Activated CD4-positive, alpha-beta T cell treated with anti-CD3 and anti-CD28 coated beads, Interleukin-2, amount 10 ng/mL, durations not matched to agents 24 days and 14 days (primary cell): Measurements from ENCODE around the gene TAL2. TPM values are rescaled to one million over a fixed set of nuclear protein-coding genes. Genes with fewer than 3 reads are reported as not detected.

Experiments used
- DNase-seq: peaks from one replicate; pipeline ENCODE4 v3.0.0; 2022
- H3K27ac Mint-ChIP-seq: one replicate; pipeline ENCODE4 v1.8.0; 2022; ENCODE audit warnings: mild to moderate bottlenecking, mixed read lengths
- H3K27me3 Mint-ChIP-seq: one replicate; pipeline ENCODE4 v1.8.0; 2022; ENCODE audit warnings: mixed read lengths
- H3K36me3 Mint-ChIP-seq: one replicate; pipeline ENCODE4 v1.8.0; 2022; ENCODE audit warnings: low read depth, mild to moderate bottlenecking, mixed read lengths
- H3K4me1 Mint-ChIP-seq: one replicate; pipeline ENCODE4 v1.8.0; 2021; ENCODE audit warnings: mixed read lengths
- H3K4me3 Mint-ChIP-seq: one replicate; pipeline ENCODE4 v1.8.0; 2022; ENCODE audit warnings: mild to moderate bottlenecking, moderate library complexity, mixed read lengths
- H3K9me3 Mint-ChIP-seq: one replicate; pipeline ENCODE4 v1.8.0; 2021; ENCODE audit warnings: mixed read lengths
- intact Hi-C: fragments of 100-400 bp; cut with micrococcal nuclease; formaldehyde crosslinking; loops from one replicate; pipeline ENCODE4 v1.15.1; 2023
- total RNA-seq: library from RNA; stranded (reverse); gene quantifications from 2 replicates; pipeline ENCODE4 v1.2.3, GENCODE V29; 2022

TAL2 gene
- total RNA-seq, 1 donor from 2014 or later = not detected

GRCh38 chr9:105683688-105684275 lies 21.5 kb downstream of the TAL2 start:
- H3K27ac Mint-ChIP-seq = no peak overlapping the region
- no peak overlapping the region for H3K4me3 Mint-ChIP-seq
- no peaks in the 10 kb centered on the region for H3K4me1 Mint-ChIP-seq
- intact Hi-C loops = no loop called here
- H3K36me3 Mint-ChIP-seq = no peaks in the 10 kb centered on the region
- no peak for DNase-seq
- no peaks in the 10 kb centered on the region for H3K9me3 Mint-ChIP-seq
- peaks cover 13% of the 10 kb centered on the region for H3K27me3 Mint-ChIP-seq

- H3K4me1 Mint-ChIP-seq = no peaks in the 10 kb centered on the region
- H3K36me3 Mint-ChIP-seq = no peaks in the 10 kb centered on the region
- no peak overlapping the region for H3K27ac Mint-ChIP-seq
Observed at GRCh38 chr9:105686936-105687335, 24.7 kb downstream of the TAL2 start.

GRCh38 chr9:105690742-105691141 lies 28.5 kb downstream of the TAL2 start:
- Mint-ChIP-seq H3K27me3 (peaks cover 34% of the 10 kb centered on the region), H3K4me3 (no peak overlapping the region), H3K9me3 (no peaks in the 10 kb centered on the region), H3K27ac (no peak overlapping the region), H3K4me1 (peaks cover 16% of the 10 kb centered on the region), H3K36me3 (no peaks in the 10 kb centered on the region)
- intact Hi-C loops = loop anchor here (10.0 kb wide), 3 partner anchors 246 to 1594 kb away; partner anchors contain the start of genes FSD1L, NIPSNAP3A and RAD23B
- no peak for DNase-seq

More at GRCh38 chr9:105686936-105687335, 24.7 kb downstream of the TAL2 start:
- intact Hi-C loops = no loop called here
- DNase-seq = no peak
- Mint-ChIP-seq H3K27me3 (peaks cover 26% of the 10 kb centered on the region), H3K9me3 (no peaks in the 10 kb centered on the region), H3K4me3 (no peak overlapping the region)

DNA sequence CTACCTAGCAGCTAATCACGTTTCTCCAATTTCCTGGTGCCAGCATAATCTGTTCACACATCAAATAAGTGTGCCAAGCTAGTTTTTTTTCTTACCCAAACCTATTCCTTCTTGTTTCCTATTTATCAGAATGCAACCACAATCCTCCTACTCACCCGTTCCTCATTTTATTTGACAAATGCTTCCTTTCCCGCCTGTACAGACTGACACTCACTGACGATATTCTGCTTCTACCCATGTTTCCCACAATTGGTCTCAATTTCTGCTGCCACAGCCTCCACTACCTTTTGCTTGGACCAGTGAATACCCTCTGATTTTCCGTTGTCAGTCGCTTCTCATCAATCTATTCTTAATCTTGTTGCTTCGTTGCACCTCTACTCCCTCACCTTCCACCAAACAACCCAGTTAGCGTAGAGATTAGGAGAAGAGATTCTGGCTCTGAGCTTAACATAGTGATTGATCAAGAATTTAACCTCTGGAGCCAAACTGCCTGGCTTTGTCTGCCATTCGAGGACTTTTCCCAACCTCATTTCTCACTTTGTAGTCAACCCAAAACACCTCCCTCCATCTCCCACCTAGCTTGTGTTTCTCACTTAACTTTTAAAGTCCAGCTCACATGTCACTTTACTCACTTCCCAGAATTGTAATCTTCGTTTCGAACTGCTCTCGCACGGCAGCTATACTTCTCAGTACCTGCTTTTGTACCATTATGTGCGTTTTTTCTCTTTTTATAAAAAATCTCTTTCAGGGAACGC lies 31.4 kb downstream of the TAL2 start:
- Mint-ChIP-seq H3K36me3 (no peaks in the 10 kb centered on the region), H3K9me3 (no peaks in the 10 kb centered on the region), H3K27me3 (peaks cover 26% of the 10 kb centered on the region), H3K4me1 (peaks cover 16% of the 10 kb centered on the region), H3K4me3 (peak overlapping the region; percentile 82), H3K27ac (peak overlapping the region; percentile 49)
- intact Hi-C loops = loop anchor here (1.0 to 10.0 kb wide), 7 partner anchors 25 to 1601 kb away; partner anchors contain the start of genes FKTN, FSD1L, NIPSNAP3A and RAD23B
- peak; percentile 68 for DNase-seq

- Mint-ChIP-seq H3K27me3 (peaks cover 26% of the 10 kb centered on the region), H3K27ac (peak within 1 kb of the TSS; percentile 63), H3K4me1 (peaks cover 16% of the 10 kb centered on the region), H3K9me3 (no peaks in the 10 kb centered on the region), H3K36me3 (no peaks in the 10 kb centered on the region), H3K4me3 (peak within 1 kb of the TSS; percentile 82)
- intact Hi-C loops = loop anchor here (1.0 to 10.0 kb wide), 7 partner anchors 24 to 1602 kb away; partner anchors contain the start of genes FKTN, FSD1L, NIPSNAP3A and RAD23B
- peak; percentile 95 for DNase-seq
Observed at GRCh38 chr9:105694190-105694847, 32.1 kb downstream of the TAL2 start, which contains the start of gene TMEM38B. Gene TMEM38B, plus strand, starts transcription at chr9:105694541. Its CDS starts 120 bp downstream, at chr9:105694661.

DNA sequence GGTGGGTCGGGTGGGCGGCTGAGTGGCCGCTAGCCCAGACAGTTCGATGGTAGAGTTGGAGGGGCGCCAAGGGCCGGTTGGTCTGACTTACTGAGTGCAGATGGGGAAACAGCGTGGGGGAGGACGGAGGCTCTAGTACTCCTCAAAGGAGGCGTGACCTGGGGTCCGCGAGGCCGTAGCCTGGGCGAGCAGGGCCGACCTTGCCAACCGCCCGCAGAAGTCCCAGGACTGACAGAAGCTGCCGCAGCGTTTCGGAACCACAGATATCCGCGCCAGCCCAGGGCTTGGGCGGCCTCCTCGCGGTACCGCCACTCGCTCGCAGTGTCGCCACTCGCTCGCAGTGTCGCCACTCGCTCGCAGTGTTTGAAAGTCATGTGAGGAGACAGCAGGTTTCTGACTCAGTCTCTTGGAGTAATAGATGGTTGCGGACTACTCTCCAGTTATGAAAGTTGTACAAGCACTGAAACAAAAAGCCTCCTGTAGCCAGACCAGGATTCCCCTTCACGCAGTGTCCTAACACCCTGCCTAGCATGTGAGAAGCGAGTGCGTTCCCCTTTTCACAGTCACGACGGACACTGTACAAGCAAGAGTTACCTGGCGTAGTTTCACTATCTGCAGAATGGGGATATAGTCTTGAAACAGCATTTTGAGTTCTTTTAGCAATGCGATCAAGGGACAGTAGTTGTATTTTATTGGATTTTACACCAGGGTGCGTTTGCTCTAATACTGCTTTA lies 32.8 kb downstream of the TAL2 start:
- intact Hi-C loops = loop anchor here (1.0 to 10.0 kb wide), 7 partner anchors 23 to 1602 kb away; partner anchors contain the start of genes FKTN, FSD1L, NIPSNAP3A and RAD23B
- H3K36me3 Mint-ChIP-seq = no peaks in the 10 kb centered on the region
- peaks cover 16% of the 10 kb centered on the region for H3K4me1 Mint-ChIP-seq
- peak; percentile 85 for DNase-seq
- H3K27me3 Mint-ChIP-seq = peaks cover 19% of the 10 kb centered on the region
- H3K27ac Mint-ChIP-seq = peak overlapping the region; percentile 63
- no peaks in the 10 kb centered on the region for H3K9me3 Mint-ChIP-seq
- H3K4me3 Mint-ChIP-seq = peak overlapping the region; percentile 82

DNA sequence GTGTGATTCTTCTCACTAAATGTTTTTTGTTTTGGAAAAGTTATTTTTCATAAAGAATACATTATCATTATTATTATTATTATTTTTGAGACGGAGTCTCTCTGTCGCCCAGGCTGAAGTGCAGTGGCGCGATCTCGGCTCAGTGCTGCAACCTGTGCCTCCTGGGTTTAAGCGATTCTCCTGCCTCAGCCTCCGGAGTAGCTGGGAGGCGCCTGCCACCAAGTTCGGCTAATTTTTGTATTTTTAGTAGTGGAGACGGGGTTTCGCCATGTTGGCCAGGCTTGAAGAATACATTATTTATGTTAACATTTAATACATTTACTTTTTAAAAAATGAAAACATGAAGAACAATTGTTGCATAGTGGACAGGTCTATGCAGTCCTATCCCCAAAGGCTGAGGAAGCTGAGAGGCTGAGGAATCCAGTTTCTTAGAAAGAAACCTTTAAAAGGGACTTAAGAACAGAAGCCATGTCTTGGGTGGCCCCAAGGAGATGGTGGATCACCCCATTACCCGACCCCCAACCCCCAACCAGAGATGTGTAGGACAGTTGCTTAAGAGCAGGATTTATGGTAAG lies 34.0 kb downstream of the TAL2 start:
- Mint-ChIP-seq H3K4me3 (no peak overlapping the region), H3K27ac (no peak overlapping the region), H3K9me3 (no peaks in the 10 kb centered on the region), H3K4me1 (peaks cover 16% of the 10 kb centered on the region), H3K27me3 (peaks cover 16% of the 10 kb centered on the region), H3K36me3 (no peaks in the 10 kb centered on the region)
- DNase-seq = no peak
- intact Hi-C loops = loop anchor here (10.0 kb wide), 3 partner anchors 252 to 1588 kb away; partner anchors contain the start of genes FSD1L, NIPSNAP3A and RAD23B

- intact Hi-C loops = loop anchor here (10.0 kb wide), 3 partner anchors 253 to 1587 kb away; partner anchors contain the start of genes FSD1L, NIPSNAP3A and RAD23B
- peaks cover 16% of the 10 kb centered on the region for H3K4me1 Mint-ChIP-seq
Observed at GRCh38 chr9:105697871-105698270, 35.6 kb downstream of the TAL2 start.

DNA sequence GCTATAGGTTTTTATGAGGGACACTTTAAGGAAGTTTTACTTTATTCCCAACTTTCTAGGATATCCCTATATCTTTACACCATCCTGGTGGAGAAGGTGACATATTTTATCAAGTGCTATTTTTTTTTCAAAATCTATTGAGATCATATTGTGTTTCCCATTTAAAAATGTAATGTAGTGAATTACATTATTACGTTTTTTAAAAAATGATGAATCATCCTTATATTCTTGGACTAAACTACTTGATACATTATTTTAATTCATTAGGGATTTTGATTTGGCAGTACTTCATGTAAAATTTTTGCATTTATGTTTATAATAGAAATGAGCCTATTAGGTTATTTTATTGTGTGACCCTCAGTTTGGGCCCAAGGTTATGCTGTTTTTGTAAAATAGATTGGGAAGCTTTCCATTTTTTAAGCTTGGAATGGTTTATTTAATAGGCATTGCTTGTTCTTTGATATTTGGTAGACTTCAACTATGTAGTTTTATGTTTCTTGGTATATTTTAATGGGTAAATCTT lies 36.2 kb downstream of the TAL2 start:
- H3K4me1 Mint-ChIP-seq = peaks cover 15% of the 10 kb centered on the region
- no peak for DNase-seq
- peaks cover 8% of the 10 kb centered on the region for H3K27me3 Mint-ChIP-seq
- no peak overlapping the region for H3K4me3 Mint-ChIP-seq
- H3K27ac Mint-ChIP-seq = no peak overlapping the region
- no peaks in the 10 kb centered on the region for H3K9me3 Mint-ChIP-seq
- intact Hi-C loops = loop anchor here (10.0 kb wide), 3 partner anchors 254 to 1586 kb away; partner anchors contain the start of genes FSD1L, NIPSNAP3A and RAD23B
- no peaks in the 10 kb centered on the region for H3K36me3 Mint-ChIP-seq

More at GRCh38 chr9:105697871-105698270, 35.6 kb downstream of the TAL2 start:
- DNase-seq = no peak
- no peak overlapping the region for H3K4me3 Mint-ChIP-seq
- no peaks in the 10 kb centered on the region for H3K36me3 Mint-ChIP-seq
- peaks cover 10% of the 10 kb centered on the region for H3K27me3 Mint-ChIP-seq
- no peak overlapping the region for H3K27ac Mint-ChIP-seq
- H3K9me3 Mint-ChIP-seq = no peaks in the 10 kb centered on the region

GRCh38 chr9:105700668-105701067 lies 38.4 kb downstream of the TAL2 start:
- no peak overlapping the region for H3K27ac Mint-ChIP-seq
- no peak overlapping the region for H3K4me3 Mint-ChIP-seq
- no peak for DNase-seq
- peaks cover 2% of the 10 kb centered on the region for H3K27me3 Mint-ChIP-seq
- intact Hi-C loops = no loop called here
- H3K4me1 Mint-ChIP-seq = peaks cover under 1% of the 10 kb centered on the region
- peaks cover 2% of the 10 kb centered on the region for H3K36me3 Mint-ChIP-seq
- no peaks in the 10 kb centered on the region for H3K9me3 Mint-ChIP-seq

DNA sequence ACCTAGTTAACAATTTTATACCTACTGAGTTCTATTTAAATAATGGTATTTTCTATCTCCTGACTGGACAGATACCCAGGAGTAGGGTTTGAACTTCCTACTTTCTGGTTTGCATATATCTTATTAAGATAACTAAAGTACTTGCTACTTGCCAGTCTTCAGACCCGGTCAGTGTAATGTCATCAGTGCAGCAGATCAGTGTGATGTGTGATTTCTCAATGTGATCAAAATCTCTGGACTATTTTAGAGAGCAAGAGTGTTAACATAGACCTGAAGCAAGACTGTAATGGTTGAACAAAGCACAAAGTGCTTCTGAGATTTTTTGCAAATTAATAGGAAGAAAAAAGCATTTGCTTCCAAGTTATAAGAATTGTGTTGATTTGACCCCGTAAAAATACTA lies 38.9 kb downstream of the TAL2 start:
- H3K27me3 Mint-ChIP-seq = peaks cover 2% of the 10 kb centered on the region
- peaks cover 2% of the 10 kb centered on the region for H3K36me3 Mint-ChIP-seq
- H3K4me1 Mint-ChIP-seq = no peaks in the 10 kb centered on the region
- no peak overlapping the region for H3K4me3 Mint-ChIP-seq
- no peak overlapping the region for H3K27ac Mint-ChIP-seq
- DNase-seq = no peak
- intact Hi-C loops = no loop called here
- H3K9me3 Mint-ChIP-seq = no peaks in the 10 kb centered on the region

GRCh38 chr9:105702207-105702606 lies 40.0 kb downstream of the TAL2 start:
- intact Hi-C loops = no loop called here

More at GRCh38 chr9:105702207-105702606, 40.0 kb downstream of the TAL2 start:
- Mint-ChIP-seq H3K27me3 (no peaks in the 10 kb centered on the region), H3K4me3 (no peak overlapping the region), H3K36me3 (peaks cover 2% of the 10 kb centered on the region), H3K4me1 (no peaks in the 10 kb centered on the region), H3K27ac (no peak overlapping the region), H3K9me3 (no peaks in the 10 kb centered on the region)
- DNase-seq = no peak
